ENCODE results near the gene HIVEP3.

The HIVEP3 gene

DNA sequence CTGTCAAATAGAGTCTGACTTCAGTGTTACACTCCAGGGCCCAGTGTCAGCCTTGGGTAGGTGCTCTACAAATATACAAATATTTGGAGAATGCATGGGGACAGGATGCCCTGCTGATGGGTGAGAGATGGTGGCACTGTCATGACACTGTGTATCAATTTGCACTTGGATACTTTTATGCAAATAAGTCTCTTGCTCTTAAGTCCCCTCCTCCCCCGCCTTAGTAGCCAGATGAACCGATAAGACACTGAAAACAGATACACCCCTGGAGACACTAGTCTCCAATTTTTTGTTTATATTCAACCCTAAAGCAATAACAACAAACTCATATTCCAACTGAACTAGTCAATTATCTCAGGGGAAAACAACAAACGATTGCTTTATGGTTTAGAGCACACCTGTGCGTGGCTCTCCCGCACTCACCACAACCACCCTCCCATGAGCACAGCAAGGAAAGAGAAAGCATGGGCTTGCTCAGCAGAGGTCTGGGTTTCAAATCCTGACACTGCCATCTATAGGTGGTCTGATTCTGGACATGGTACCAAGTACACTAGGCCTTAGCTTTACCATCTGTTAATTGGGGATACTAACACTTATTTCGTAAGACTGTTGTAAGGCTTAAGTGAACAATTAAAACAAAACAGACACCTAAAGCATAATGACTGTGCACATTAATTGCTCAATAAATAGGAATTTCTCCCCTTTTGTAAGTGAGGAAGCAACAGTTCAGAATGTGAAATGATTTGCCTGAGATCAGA lies 50.3 kb downstream of the HIVEP3 start:
- no peak for DNase-seq

GRCh38 chr1:41866285-41866684 lies 52.4 kb downstream of the HIVEP3 start:
- no peak for DNase-seq

DNA sequence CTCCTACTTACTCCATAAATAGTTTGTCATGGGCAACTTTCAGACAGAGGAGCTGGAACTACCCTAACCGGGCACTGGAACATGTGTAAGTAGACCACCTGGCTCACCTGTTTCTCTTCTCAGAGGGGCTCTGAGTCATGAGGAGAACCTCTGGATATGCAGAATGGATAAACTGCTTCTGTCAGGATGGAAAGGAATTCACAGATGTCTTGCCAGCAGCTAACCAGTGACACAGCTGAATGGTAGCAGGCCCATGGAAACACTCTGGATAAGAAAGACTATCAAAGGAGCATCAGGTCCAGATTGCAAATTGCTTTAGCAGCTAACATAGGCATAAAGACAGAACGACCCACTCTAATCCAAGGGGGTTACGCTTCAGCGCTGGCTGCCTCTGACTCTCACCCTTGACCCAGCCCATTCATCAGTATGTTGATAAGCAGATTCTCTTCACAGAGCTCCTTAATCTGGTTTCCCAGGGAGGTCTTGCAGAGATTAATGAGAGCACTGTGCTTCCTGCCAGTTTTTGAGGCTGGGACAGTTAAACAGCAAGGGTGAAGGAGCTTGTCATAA lies 54.2 kb downstream of the HIVEP3 start:
- DNase-seq, result no peak

- no peak for DNase-seq
These were observed 55.0 kb downstream of the HIVEP3 start for GRCh38 chr1:41863718-41864117.

GRCh38 chr1:41862384-41863221 lies 56.1 kb downstream of the HIVEP3 start:
- no peak for DNase-seq

DNA sequence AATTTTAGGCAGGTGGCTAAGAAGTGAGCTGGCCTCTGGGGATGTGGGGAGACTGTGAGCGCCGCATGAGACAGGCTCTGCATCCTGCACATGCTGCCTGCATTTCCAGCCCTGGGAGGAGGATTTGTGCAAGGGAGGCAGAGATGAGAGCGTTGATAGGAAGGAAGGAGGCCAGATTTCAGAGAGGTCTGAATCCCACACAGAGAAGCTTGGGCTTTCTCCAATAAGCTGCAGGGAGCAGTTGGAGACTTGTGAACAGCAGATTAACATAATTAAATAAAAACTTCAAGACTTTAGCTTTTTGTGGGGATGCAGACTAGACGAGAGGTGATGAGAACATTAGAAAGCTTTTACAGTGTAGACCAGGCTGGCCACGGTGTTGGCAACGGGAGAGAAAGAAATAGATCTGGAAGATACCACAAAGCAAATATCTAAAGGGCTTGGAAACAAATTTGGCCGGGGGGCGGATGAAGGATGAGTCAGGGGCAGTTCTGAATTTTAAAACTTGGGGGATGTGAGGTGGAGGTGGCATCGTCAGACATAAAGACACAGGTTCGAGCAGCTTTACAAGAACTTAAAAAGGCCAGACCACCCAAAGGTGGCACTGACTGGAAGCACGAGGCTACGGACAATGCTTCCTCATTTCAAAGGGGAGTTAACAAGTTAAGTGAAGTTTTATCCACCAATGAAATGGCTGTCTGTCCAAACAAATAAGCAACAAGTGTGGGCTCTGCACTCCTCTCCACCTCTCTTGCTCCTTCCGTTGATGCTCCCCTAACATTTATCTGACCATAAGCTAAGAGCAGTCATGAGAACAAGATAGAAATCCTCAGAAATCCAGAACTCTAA lies 57.0 kb downstream of the HIVEP3 start:
- DNase-seq, result no peak

GRCh38 chr1:41860771-41861170 lies 58.0 kb downstream of the HIVEP3 start:
- no peak for DNase-seq

- no peak for DNase-seq
These were observed 58.5 kb downstream of the HIVEP3 start for GRCh38 chr1:41860214-41860613.

DNA sequence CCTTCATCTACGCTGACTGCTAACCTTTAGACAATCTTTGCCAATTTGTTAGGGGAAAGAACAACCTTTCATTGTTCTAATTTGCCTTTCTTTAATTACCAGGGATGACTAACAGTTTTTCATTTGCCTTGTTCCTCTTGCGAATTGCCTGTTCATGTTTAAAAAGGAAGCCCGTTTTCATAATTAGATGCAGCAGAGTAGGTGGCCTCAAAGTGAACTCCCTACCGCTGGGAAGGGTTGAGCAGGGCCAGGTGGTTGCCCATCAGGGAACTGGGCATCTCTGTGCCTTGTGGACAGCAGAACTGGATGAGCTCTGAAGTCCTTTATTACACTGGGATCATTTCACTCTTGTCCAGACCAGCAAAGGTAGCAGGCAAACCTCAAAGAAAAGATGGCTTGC lies 59.0 kb downstream of the HIVEP3 start:
- DNase-seq, result no peak

GRCh38 chr1:41856944-41857285 lies 61.8 kb downstream of the HIVEP3 start:
- DNase-seq, result no peak

- DNase-seq, result no peak
These were observed 62.4 kb downstream of the HIVEP3 start for GRCh38 chr1:41856151-41856943.

- DNase-seq, result no peak
These were observed 63.0 kb downstream of the HIVEP3 start for GRCh38 chr1:41855713-41856112.

DNA sequence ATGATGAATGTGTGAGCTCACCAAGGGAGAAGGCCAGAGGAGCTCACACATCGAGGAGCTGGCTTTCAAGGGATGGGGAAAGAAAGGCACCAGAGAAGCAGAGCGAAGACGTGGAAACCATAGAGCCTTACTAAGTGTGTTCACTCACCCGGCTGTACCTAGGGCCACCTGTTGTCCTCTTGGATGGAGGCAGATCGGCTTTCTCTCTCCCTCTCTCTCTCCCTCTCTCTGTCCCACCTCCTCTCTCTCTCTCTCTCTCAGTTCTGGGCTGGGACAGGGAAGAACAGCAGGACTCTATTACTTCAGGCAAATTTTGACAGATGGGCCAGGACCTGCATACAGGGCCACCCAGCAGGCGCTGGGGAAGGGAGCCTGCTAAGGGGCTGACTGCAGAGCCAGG lies 64.8 kb downstream of the HIVEP3 start:
- DNase-seq, result no peak

DNA sequence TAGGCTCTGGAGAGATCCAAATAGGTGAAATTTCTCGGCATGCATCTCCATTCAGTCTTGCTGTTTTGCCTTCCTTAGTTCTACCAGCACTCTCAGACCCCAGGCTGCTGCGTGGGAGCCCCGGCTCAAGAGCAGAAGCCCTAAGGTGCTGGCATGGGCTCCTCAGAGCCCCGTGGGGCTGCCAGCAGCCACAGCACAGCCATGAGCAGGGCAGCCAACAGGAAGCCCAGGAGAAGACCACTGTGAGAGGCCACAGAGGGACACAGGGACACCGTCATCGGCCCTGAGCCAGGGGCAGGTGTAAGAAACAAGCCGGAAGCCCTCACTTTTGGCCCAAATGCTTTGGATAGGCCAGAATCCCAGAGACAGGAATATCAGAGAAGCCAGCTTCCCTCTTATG lies 66.6 kb downstream of the HIVEP3 start:
- DNase-seq, result no peak

DNA sequence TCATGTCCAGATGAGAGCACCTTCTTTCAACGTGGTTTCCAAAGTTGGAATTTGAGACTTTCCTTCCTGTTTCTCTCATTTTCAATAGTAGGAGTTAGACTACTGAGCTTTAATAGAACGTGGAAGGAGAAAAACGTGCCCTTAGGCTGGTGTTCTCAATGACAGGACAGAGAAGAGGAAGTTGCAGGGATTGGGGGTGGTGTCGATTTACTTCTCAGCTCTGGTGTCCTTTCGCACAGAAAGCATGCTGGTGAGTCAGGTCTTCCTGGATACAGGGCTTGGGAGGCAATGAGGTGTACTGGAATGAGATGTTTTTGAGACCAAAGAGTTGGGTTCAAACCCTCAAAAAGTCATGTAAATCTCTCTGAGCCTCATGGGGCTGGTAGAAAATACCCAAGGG lies 67.1 kb downstream of the HIVEP3 start:
- peak; percentile 47 for DNase-seq

DNA sequence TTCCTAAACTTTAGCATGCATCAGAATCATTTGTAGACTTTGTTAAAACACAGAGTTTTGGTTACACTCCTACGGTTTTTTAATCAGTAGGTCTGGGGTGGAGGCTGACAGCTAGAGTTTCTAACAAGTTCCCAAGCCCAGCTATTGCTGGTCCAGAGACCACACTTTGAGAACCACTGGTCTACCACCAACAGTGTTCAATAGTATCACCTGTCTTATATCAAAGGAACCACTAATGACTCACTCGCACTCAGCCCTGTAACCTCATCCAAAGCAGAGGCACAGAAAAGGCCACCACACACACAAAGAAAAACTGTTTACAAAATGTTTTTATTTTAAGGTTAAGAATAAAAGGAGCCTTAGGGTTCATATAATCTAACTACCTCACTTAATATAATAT lies 68.7 kb downstream of the HIVEP3 start:
- DNase-seq, result no peak

DNA sequence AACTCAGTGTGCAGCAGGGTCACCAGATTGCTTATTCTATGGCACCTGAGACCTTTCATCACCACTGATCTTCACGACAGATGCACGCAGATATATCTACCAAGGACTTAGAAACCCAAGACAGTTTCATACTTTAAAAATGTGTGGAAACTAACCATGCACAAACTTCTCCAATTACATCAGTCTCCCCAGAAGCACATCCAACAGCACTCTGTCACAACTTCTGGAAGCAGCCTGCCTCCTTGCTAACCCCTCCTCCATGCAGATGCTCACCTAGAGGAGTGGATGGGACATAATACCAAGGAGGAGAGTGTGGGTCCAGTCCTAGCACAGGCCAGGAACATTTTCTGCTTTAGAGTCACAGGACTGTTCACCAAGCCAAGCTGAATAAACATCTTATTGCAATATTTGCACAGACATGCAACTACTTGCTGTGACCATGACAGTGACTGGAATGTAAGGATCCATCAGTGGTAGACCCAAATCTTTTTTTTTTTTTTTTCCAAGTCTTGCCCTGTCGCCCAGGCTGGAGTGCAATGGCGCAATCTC lies 69.4 kb downstream of the HIVEP3 start:
- no peak for DNase-seq

DNA sequence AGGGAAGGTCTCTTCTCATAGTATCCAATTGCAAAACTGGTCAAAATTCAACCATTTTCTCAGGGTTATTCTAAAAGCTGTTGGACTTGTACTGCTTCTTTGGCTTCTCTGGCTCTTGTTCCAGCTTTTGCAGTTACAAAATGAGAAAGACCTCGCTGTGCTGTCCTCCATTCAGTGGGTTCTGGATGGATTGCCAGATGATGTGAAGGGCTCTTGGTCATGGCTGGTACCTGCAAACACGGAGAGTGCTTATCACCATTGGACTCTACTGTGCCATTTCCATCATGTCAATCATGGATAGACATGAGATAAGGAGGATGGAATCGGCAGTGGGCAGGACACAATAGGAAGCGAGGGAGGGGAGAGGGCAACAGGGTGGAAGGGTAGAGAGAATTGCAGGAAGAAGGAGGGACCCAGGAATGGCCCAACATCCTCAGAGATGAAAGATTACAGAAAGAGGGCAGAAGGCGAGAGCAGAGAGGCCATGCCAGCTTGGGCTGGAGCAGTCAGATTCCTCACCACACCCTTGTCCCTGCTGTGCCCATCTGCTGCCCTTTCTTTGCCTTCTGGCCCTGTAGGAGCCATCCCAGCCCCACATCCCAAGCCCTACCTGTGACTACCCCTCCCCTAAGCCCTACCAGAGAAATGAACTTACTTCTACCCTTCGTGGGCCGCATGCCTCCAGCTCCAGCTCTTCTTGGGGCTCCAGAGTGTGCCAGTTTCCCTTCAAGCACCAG lies 70.3 kb downstream of the HIVEP3 start:
- DNase-seq, result no peak

- no peak for DNase-seq
These were observed 71.0 kb downstream of the HIVEP3 start for GRCh38 chr1:41847733-41848132.

DNA sequence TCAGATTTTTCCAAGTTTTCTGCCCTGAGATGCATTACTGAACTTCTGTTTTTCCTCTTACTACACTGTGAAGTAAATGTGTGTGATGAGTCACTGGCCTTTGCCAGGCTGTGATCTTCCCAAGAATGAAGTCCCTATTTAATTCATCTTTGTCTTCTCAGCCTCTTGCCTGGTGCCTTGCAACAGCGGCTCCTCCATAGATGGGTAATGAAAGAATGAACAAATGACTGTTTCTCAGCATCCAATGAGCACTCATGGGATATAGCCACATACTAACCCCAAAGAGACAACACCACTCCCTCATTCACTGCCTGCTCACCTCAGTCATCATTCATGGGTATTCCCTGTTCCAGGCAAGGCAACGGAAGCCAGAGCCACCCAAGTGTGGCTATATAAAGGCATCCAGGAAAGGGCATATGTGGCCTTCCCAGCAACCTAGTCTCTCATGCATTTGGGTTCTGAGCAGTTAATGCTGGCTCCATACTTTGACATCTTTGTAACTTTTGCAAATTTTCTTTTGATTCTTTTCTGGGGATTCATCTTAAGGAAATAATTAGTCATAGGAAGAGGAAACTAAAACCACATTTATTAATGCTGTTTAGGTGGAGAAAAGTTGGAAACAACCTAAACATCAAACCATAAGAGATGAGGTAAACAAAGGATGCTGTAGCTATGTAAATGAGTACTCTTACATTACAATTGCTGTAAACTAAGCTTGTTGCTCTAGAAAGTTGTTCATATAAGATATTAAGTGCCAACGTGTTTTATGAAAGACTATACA lies 71.9 kb downstream of the HIVEP3 start:
- DNase-seq, result no peak
